Endothelial cell (in vitro differentiated cells): ENCODE data around the gene PROZ. TPM values are rescaled to one million over a fixed set of nuclear protein-coding genes. Genes with fewer than 3 reads are reported as not detected.

ENCODE experiments used
- DNase-seq: peaks from one replicate; pipeline ENCODE4 v3.0.0; 2021; ENCODE audit warnings: low spot score
- H3K27ac Mint-ChIP-seq: one replicate; pipeline ENCODE4 v1.8.0; 2021; ENCODE audit warnings: mixed read lengths, inconsistent platforms; ENCODE audit not compliant: unreplicated experiment
- H3K27me3 Mint-ChIP-seq: one replicate; pipeline ENCODE4 v1.8.0; 2021; ENCODE audit warnings: mild to moderate bottlenecking, moderate library complexity, mixed read lengths, inconsistent platforms; ENCODE audit not compliant: unreplicated experiment
- H3K36me3 Mint-ChIP-seq: one replicate; pipeline ENCODE4 v1.8.0; 2021; ENCODE audit warnings: mild to moderate bottlenecking, low read depth, mixed read lengths, inconsistent platforms; ENCODE audit not compliant: unreplicated experiment
- H3K4me1 Mint-ChIP-seq: one replicate; pipeline ENCODE4 v1.8.0; 2021; ENCODE audit warnings: mild to moderate bottlenecking, mixed read lengths, inconsistent platforms; ENCODE audit not compliant: unreplicated experiment
- H3K4me3 Mint-ChIP-seq: one replicate; pipeline ENCODE4 v1.8.0; 2021; ENCODE audit warnings: mild to moderate bottlenecking, mixed read lengths, inconsistent platforms; ENCODE audit not compliant: unreplicated experiment
- H3K9me3 Mint-ChIP-seq: one replicate; pipeline ENCODE4 v1.8.0; 2021; ENCODE audit warnings: mixed read lengths, inconsistent platforms; ENCODE audit not compliant: unreplicated experiment
- total RNA-seq: library from RNA; stranded (reverse); fragmentation: NEBNext Ultra II Directional; extraction: Animal tissue kit (Norgen Biotek cat#: 25700); gene quantifications from one replicate; pipeline ENCODE4 v1.2.1, GENCODE V29; 2021; ENCODE audit not compliant: unreplicated experiment
- TF ChIP-seq, protein P1 (sequence below): fragments of 200-600 bp; sonication (generic); IDR thresholded peaks from one replicate; pipeline ENCODE4 v1.5.0; 2021; ENCODE audit warnings: antibody characterized with exemption; ENCODE audit not compliant: unreplicated experiment

PROZ gene
- total RNA-seq, 1 donor from 2014 or later, result not detected

DNA sequence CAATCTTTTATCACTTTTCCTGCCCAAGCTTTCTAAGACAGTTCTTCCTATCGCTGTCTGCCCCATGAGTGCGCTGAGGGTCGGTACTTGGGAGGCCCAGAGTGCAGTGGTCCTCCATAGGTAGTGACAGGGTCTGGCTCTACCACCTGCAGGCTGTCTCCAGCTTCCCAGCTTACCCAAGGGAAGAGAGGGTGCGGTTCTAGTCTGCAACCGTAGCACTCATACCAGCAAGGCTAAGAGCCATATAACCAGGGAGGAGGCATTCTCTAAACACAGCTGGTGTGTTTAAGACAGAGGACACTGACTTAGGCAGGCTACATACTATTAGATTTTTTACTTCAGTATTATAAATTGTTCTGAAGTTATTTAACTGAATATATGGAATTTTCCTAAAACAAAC, 8.2 kb downstream of the PROZ start:
- H3K4me1 Mint-ChIP-seq, result peaks cover 29% of the 10 kb centered on the region
- TF ChIP-seq, protein P1, sequence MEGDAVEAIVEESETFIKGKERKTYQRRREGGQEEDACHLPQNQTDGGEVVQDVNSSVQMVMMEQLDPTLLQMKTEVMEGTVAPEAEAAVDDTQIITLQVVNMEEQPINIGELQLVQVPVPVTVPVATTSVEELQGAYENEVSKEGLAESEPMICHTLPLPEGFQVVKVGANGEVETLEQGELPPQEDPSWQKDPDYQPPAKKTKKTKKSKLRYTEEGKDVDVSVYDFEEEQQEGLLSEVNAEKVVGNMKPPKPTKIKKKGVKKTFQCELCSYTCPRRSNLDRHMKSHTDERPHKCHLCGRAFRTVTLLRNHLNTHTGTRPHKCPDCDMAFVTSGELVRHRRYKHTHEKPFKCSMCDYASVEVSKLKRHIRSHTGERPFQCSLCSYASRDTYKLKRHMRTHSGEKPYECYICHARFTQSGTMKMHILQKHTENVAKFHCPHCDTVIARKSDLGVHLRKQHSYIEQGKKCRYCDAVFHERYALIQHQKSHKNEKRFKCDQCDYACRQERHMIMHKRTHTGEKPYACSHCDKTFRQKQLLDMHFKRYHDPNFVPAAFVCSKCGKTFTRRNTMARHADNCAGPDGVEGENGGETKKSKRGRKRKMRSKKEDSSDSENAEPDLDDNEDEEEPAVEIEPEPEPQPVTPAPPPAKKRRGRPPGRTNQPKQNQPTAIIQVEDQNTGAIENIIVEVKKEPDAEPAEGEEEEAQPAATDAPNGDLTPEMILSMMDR, result no peak
- no peak overlapping the region for H3K27ac Mint-ChIP-seq
- no peak for DNase-seq
- H3K36me3 Mint-ChIP-seq, result peaks cover 11% of the 10 kb centered on the region
- no peaks in the 10 kb centered on the region for H3K9me3 Mint-ChIP-seq
- peaks cover 13% of the 10 kb centered on the region for H3K27me3 Mint-ChIP-seq
- H3K4me3 Mint-ChIP-seq, result no peak overlapping the region

DNA sequence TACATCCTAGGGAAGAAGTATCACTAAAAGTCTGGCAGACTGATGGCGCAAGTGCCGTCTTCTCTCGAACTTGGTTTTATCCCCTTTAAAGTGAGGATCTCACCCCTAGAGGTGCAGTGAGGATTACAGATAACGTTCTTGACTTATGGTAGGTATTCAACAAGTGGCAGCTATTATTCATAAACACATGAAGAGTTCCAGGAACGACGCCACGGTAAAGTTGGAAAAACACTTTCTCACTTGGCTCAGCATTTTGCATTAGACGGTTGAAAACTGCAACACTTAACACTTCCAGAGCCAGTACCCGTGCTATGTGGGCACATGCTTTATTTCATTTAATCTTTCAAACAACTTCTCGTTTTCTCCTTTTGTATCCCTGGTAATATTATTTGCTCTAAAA, 8.7 kb downstream of the PROZ start:
- Mint-ChIP-seq H3K27me3 (peaks cover 13% of the 10 kb centered on the region), H3K9me3 (no peaks in the 10 kb centered on the region), H3K4me1 (peaks cover 30% of the 10 kb centered on the region), H3K27ac (no peak overlapping the region), H3K4me3 (no peak overlapping the region), H3K36me3 (peaks cover 13% of the 10 kb centered on the region)
- TF ChIP-seq, protein P1, result no peak
- no peak for DNase-seq

DNA sequence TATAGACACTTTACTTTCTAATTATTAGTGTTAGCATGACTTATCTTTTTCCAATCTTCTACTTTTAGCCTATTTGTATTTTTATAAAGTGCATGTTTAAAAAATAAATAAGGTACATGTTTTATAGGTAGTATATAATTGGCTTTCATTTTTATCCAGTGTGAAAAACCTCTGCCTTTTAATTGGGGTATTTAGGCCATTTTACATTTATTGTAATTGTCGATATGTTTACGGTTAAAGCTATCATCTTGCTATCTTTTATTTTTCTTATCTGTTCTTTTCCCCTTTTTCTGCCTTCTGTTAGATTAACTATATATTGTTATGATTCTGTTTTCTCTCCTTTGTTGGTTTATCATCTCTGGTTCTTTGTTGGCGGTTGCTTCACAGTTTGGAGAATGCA, 9.1 kb downstream of the PROZ start:
- Mint-ChIP-seq H3K27me3 (peaks cover 13% of the 10 kb centered on the region), H3K4me3 (no peak overlapping the region), H3K36me3 (peaks cover 15% of the 10 kb centered on the region), H3K4me1 (peaks cover 30% of the 10 kb centered on the region), H3K27ac (no peak overlapping the region), H3K9me3 (no peaks in the 10 kb centered on the region)
- no peak for DNase-seq
- TF ChIP-seq, protein P1, result no peak

GRCh38 chr13:113168211-113168610, 9.8 kb downstream of the PROZ start:
- H3K9me3 Mint-ChIP-seq, result no peaks in the 10 kb centered on the region
- peaks cover 30% of the 10 kb centered on the region for H3K4me1 Mint-ChIP-seq
- peaks cover 20% of the 10 kb centered on the region for H3K36me3 Mint-ChIP-seq
- TF ChIP-seq, protein P1, result no peak
- H3K27ac Mint-ChIP-seq, result no peak overlapping the region
- H3K27me3 Mint-ChIP-seq, result peaks cover 15% of the 10 kb centered on the region
- no peak overlapping the region for H3K4me3 Mint-ChIP-seq
- no peak for DNase-seq

GRCh38 chr13:113169277-113170272, 11.1 kb downstream of the PROZ start:
- Mint-ChIP-seq H3K4me3 (peak overlapping the region; percentile 6), H3K4me1 (peaks cover 26% of the 10 kb centered on the region), H3K27me3 (peaks cover 8% of the 10 kb centered on the region), H3K36me3 (peaks cover 23% of the 10 kb centered on the region), H3K27ac (peak overlapping the region; percentile 50), H3K9me3 (no peaks in the 10 kb centered on the region)
- TF ChIP-seq, protein P1, result no peak
- no peak for DNase-seq
